ENCODE results near the gene WDR19. TPM values are rescaled to one million over a fixed set of nuclear protein-coding genes. Genes with fewer than 3 reads are reported as not detected.

The WDR19 gene
- total RNA-seq, 1 experiment from 2014 or later = 16.0 TPM

- ATAC-seq (no peak), DNase-seq (ENCODE audit: low read depth, low spot score) (no peak)
- POLR2A ChIA-PET = no interaction called here
- in situ Hi-C loops (cut with HindIII; ENCODE audit: low pct_unique_long_range_greater_than_20kb, low sequenced_read_pairs) (no loop called here), intact Hi-C loops (cut with micrococcal nuclease; ENCODE audit: unreplicated experiment) (no loop called here)
- Histone ChIP-seq H3K4me1 (ENCODE audit: control insufficient read depth, insufficient read depth, low read length) (no peaks in the 10 kb centered on the region), H3K27ac (ENCODE audit: low read length) (no peak overlapping the region), H3K27me3 (ENCODE audit: control insufficient read depth, insufficient read depth, low read length) (no peaks in the 10 kb centered on the region), H3K36me3 (ENCODE audit: control insufficient read depth, insufficient read depth, low read length) (no peaks in the 10 kb centered on the region; the same call in 1 of the 2 replicates), H3K4me3 (ENCODE audit: low read depth in 2 of 2, low read length in 2 of 2) (no peak overlapping the region), H3K9me3 (ENCODE audit: control insufficient read depth, insufficient read depth, low read depth, low read length) (no peaks in the 10 kb centered on the region)
- CTCF ChIA-PET = no interaction called here
- no TSS peak for BruUV-seq (replicated peaks)
- TF ChIP-seq REST (IDR thresholded peaks at IDR 0.05; ENCODE audit: insufficient read depth in 1 of 2, low read depth in 2 of 2, low read length in 1 of 2) = no peak
- no peak for TF ChIP-seq SIN3A (IDR thresholded peaks at IDR 0.05; ENCODE audit: borderline replicate concordance, insufficient read depth, low read depth, low read length)
- no peak for TF ChIP-seq POLR2AphosphoS5 (IDR thresholded peaks at IDR 0.05; ENCODE audit: low read depth, low read length)
- no peak for TF ChIP-seq TCF7L2 (IDR thresholded peaks at IDR 0.05; ENCODE audit: low read depth, low read length)
- TF ChIP-seq CTCF (IDR thresholded peaks at IDR 0.05) = no peak
Measured at GRCh38 chr4:39286263-39286662, 103.9 kb downstream of the WDR19 start.

GRCh38 chr4:39287223-39287622, 104.9 kb downstream of the WDR19 start:
- TF ChIP-seq POLR2AphosphoS5 (IDR thresholded peaks at IDR 0.05; ENCODE audit: low read depth, low read length) (no peak), CTCF (IDR thresholded peaks at IDR 0.05) (no peak), REST (IDR thresholded peaks at IDR 0.05; ENCODE audit: insufficient read depth in 1 of 2, low read depth in 2 of 2, low read length in 1 of 2) (no peak), TCF7L2 (IDR thresholded peaks at IDR 0.05; ENCODE audit: low read depth, low read length) (no peak), SIN3A (IDR thresholded peaks at IDR 0.05; ENCODE audit: borderline replicate concordance, insufficient read depth, low read depth, low read length) (no peak)

More at GRCh38 chr4:39287223-39287622, 104.9 kb downstream of the WDR19 start:
- H3K4me1 ChIP-seq (ENCODE audit: control insufficient read depth, insufficient read depth, low read length) = no peaks in the 10 kb centered on the region
- intact Hi-C loops (cut with micrococcal nuclease; ENCODE audit: unreplicated experiment) (no loop called here), in situ Hi-C loops (cut with HindIII; ENCODE audit: low pct_unique_long_range_greater_than_20kb, low sequenced_read_pairs) (no loop called here)
- no peaks in the 10 kb centered on the region; the same call in 1 of the 2 replicates for H3K36me3 ChIP-seq (ENCODE audit: control insufficient read depth, insufficient read depth, low read length)
- ATAC-seq = no peak
- CTCF ChIA-PET = no interaction called here
- no peak overlapping the region for H3K4me3 ChIP-seq (ENCODE audit: low read depth in 2 of 2, low read length in 2 of 2)
- DNase-seq (ENCODE audit: low read depth, low spot score) = no peak
- POLR2A ChIA-PET = no interaction called here
- H3K9me3 ChIP-seq (ENCODE audit: control insufficient read depth, insufficient read depth, low read depth, low read length) = no peaks in the 10 kb centered on the region
- no peaks in the 10 kb centered on the region for H3K27me3 ChIP-seq (ENCODE audit: control insufficient read depth, insufficient read depth, low read length)
- no TSS peak for BruUV-seq (replicated peaks)
- H3K27ac ChIP-seq (ENCODE audit: low read length) = no peak overlapping the region
